ENCODE data around the gene CPED1.
"Not testable (repeated sequence)": the region's sequence is repeated elsewhere in the genome, so short reads cannot be mapped to it uniquely, and the experiment has no call there.

Gene CPED1

DNA sequence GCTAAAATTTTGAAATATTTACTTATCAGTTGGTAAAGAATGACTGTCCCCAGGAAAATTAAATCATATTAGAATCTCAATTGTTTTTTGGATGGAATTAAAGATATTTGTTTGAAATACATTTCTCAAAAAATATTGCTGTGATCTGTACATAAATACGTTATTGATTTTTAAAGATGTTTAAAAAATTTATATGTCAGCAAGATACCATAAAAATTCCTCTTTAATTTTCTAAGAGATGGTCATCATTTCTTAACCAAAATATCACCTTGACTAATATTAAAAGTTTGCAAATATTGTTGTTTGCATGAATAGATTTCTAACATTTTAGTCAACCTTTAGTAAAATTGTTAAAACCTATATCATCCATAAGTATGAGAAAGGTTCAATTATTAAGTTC, 192.8 kb downstream of the CPED1 start:
- no peak for DNase-seq (ENCODE audit: low read depth in 2 of 2)

DNA sequence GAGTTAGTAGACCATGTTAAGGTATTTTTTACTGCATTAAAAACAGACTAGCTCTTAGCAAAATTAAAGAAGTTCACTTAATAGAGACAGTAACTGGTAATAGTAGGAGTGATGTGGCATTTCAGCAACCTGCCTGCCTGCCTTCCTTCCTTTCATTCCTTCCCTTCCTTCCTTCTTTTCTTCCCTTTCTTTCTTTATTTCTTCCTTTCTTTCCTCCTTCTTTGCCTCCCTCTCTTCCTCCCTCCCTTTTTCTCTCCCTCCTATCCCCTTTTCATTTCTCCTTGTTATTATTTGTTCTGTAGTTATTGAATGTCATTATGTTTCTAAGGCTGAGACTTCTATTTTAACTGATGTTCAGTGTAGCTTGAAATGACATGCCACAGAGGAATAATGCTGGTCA, 193.8 kb downstream of the CPED1 start:
- no peak for DNase-seq (ENCODE audit: low read depth in 2 of 2)

DNA sequence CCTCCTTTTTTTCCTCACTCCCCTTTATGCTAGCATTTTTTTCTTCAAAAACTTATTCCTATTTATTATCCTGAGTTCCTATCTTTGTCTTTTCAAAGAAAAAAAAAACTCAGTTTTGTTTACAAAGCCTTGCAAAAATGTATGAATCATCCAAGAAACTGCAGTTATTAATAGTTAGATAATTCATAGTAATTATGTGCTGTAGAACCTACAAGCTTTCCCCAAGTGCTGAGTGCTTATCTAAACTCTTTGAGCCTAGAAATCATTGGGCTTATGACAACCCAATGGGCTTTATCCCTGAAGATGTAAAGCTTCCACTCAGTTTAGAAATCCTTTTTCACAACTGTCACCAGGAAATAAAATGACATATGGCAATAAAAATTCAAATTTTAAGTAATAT, 194.4 kb downstream of the CPED1 start:
- no peak for DNase-seq (ENCODE audit: low read depth in 2 of 2)

DNA sequence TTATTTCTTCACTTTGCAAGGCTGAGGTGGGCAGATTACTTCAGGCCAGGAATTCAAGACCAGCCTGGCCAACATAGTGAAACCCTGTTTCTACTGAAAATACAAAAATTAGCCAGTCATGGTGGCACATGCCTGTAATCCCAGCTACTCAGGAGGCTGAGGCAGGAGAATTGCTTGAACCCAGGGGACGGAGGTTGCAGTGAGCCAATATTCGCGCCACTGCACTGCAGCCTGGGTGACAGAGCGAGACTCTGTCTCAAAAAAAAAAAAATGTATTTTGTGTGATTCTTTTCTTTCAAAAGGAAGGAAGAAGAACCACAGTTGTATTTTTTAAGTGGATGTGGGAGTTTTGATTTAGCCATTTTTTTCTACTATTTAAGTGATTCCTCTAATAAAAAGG, 195.4 kb downstream of the CPED1 start:
- not testable (repeated sequence) for DNase-seq (ENCODE audit: low read depth in 2 of 2)

DNA sequence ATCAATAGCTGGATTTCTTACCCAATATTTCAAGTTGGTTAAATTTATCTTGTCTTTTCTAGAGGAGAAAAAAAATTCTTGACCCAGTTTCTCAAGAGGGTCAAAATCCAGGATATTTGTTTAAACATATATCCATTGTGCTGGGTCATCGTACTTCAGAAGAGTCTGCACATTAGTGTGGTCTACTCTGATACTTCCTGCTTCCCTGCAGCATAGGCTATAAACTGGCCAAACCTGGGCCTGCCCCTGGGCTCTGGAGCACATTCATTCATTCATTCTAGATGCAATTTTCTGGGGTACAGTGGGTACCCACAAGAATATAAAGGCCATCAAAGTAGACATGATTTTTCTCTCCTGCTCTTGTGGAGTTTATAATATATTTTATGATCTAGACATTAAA, 198.2 kb downstream of the CPED1 start:
- no peak for DNase-seq (ENCODE audit: low read depth in 2 of 2)

DNA sequence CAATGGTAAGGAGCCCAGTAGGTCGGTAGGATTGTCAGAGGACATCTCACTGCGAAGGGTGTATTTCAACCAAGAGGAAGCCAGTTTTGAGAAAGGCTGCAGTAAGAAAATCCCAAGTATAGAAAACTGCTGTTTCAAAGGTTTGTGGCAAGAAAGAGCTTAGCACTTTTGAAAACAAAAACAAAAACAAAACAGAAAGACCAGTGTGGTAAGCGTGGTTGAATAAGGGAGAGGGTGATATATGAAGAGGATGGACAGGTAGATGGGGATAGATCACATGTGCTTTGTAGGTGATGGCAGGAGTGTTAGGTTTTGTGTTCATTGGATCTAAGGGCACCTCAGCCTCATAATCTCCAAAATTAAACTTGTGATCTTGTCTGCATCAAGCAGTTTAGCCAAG, 198.7 kb downstream of the CPED1 start:
- DNase-seq (ENCODE audit: low read depth in 2 of 2) = no peak

DNA sequence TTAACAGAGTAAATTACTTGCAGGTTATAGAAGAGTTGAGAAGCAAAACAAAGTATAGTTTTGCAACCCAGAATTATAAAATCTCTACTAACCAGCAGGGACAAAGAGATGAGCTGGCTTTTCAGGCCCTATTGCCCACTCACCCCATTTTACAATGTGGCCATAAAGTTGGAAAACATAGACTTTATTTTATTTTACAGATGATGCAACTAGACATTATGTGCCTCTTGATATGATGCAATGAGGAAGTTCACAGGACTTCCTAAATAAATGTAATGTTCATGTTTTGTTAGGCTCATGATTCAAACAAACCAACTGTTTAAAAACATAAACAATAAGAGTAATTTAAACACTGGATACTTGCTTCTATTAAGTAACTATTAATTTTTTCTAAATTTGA, 199.2 kb downstream of the CPED1 start:
- no peak for DNase-seq (ENCODE audit: low read depth in 2 of 2)

DNA sequence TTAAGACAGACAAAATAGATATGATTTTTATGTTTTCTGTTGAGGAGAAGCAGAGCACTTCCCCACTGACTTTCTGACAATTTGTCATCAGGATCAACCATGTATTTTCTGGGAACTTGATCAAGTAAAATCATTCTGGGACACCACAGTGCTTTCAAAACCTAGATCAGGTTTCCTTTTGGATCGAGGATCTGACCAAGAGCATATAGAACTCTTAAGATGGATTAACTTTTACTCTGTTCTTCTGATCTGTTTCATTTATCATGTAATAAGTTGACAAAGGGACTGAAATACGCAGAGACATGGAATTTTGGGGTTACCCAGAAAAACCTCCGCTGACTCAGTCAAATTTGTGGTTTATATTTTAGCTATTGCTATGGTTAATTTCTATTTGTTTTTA, 204.3 kb downstream of the CPED1 start:
- DNase-seq (ENCODE audit: low read depth in 2 of 2) = no peak

DNA sequence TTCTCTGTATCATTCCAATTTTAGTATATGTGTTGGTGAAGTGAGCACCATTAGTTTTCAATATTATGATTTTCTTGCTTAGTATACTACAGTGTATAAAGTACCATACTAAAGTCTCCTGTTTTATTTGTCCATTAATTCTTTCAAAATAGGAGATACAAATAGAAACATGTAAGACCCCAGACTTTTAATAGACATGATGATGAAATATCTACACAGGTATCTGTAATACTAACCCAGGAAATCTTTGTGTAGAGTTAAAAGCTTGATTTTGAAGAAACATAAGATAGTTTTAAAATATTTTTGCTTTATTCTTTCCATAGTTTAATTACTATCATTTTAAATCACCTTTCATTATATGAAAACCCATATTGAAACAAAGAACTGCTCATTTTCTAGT, 206.5 kb downstream of the CPED1 start:
- no peak for DNase-seq (ENCODE audit: low read depth in 2 of 2)

DNA sequence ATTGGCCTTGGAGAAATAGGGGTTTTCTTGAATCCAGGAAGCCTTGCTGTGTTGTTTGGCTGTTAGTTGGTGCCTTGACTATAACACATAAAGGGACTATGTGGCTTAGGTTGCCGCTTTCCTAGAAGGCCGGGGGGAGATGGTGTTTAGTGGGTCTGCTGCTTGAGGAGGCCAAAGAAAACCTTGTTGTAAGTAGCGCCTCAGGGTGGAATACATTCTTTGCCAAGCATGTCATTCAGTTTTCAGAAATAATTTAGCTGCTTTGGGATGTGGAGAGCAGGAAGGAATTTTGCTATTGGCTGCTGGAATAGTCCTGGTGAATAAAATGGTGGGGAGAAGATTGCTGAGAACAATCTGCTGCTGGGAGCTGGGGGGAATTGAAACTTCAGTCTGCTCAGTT, 207.4 kb downstream of the CPED1 start:
- DNase-seq (ENCODE audit: low read depth in 2 of 2) = no peak

DNA sequence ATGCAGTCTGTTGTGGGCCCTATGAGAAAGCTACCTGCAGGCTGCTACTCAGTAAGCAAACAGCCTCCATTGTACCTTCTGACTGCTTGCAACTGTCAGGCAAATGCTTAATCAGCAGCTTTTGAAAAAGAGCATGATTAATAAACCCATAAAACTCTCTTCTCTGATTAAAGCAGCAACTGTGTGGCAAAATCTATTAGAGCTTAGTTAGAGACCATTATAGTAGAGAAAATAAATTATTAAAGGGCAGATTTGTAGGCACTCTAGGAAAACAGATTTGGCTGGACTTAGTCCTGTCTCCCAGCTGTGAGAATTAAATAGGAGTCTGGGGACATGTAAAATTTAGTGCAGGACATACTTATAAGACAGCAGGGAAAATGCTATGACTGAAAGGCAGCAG, 207.8 kb downstream of the CPED1 start:
- DNase-seq (ENCODE audit: low read depth in 2 of 2) = no peak

DNA sequence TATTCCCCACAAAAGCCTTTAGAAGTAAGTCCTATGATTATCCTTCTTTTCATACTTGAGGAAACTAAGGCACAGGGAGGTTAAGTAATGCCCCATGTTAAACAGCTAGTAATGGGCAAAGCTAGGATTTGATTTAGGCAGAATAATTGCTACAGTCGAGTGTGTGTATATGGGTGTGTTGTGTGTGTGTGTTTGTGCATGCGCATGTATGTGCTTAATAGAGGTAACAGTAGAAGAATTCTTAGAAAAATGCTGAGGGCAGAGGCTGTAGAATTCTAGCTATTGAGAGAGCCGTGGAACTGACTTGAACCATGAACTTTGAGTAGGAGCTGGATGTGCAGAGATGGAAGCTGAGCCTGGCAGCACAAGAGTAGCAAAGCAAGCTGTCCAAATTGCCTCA, 208.9 kb downstream of the CPED1 start:
- DNase-seq (ENCODE audit: low read depth in 2 of 2) = no peak

DNA sequence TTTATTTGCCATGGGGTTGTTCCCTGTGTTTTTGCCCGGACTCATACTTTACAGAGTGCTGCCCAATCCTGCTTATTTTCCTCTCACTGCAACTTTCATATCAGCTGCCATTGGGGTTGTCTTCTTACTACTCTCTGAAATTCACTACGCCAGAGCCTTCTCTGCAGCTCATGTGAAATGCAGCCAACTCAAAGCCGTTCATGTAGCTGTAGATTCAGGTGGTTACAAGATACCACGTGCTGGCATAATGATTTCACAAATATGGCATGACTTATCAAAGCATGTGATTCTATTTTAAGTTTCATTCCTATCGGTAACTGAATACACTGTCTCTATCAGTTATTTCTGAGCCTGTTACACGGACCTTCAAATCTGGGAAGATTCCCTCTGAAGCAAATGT, 210.0 kb downstream of the CPED1 start:
- no peak for DNase-seq (ENCODE audit: low read depth in 2 of 2)

DNA sequence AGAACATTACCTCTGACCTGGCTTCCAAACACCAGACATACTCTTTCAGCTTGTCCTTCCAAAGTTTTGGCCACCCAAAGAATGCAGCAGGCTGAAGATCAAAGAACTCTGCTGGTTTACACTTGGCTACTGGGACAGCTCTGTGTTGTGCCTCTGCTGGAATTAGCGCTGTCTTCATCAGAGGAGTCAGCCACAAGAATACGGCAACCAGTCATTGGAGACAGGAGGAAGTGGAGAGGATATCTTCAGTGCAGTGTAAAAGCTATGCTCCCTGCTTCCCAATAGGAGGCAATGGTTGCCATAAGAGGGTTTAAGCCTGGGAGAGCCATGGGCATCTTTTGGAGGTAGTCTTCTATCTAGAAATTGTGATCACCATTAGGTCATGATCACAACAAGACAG, 213.6 kb downstream of the CPED1 start:
- no peak for DNase-seq (ENCODE audit: low read depth in 2 of 2)

DNA sequence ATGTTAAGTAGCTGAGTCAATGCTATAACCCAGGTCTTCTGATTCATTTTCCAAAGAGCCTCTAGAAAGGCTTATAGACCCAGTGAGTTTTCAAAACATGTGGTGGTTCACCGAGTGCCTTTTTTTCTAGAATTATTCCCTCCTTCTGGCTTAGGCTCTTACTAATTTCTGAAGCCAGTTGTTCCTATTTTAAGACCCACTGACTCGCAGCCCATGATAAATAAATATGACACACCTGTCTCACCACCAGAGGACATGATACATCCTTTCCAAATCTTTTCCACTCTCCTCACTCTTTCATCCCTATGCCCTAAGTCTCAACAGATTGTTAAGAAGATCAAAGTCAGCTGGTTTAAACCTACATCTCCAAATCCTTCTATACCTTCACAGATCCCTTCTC, 214.3 kb downstream of the CPED1 start:
- DNase-seq (ENCODE audit: low read depth in 2 of 2) = no peak

DNA sequence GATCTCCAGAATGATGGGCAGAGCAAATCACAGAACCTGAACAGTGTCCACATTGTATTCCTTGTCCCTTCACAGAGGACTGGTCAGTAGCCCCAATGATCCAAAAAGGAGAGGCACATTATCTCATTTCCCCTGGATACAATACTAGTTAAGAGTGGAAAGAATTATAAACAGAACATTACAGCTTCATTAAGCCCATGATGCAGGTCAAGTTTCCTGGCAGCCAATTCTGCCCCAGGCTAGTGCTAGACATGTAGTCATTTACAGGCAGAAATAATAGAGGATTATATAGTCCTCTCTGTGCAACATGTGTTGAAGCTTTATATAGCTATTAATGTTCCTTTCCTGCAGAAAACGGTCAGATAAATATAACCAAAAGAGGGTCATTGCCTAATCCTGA, 216.0 kb downstream of the CPED1 start:
- DNase-seq (ENCODE audit: low read depth in 2 of 2) = no peak

DNA sequence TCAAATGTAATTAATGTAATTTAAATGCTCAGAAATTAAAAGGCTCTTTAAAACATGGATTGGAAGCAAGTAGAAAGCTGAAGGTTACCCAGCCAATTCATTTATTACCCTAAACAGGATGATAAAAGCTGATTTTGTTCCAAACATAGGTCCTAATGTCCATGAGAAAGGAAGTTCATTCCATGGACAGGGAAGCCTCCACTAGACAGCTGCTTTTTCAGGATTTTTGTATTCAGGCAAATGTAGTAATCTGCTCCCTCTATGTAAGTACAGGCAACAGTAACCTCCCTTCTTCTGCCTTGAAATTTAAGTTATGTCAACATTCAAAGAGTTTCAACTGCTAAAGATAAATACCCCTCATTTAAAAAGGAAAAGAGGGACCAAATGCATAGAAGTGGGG, 217.3 kb downstream of the CPED1 start:
- DNase-seq (ENCODE audit: low read depth in 2 of 2) = no peak

DNA sequence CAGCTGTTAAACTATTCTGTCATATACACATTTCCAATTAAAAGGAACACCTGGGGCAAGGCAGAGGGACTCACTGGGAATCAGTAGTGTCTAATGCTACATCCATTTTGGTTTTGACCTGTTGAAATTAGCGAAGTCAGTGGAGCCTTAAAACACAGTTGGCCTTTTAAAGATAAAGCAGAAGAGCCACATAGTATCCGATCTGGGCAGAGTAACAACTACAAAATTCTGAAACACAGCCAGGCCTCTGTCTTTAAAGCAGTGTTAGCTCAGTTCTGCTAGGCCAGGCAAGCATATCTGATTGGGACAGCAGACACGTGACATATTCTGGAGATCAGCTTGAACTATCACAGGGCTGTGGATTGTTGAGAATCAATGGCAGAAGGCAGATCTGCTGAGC, 222.7 kb downstream of the CPED1 start:
- no peak for DNase-seq (ENCODE audit: low read depth in 2 of 2)

DNA sequence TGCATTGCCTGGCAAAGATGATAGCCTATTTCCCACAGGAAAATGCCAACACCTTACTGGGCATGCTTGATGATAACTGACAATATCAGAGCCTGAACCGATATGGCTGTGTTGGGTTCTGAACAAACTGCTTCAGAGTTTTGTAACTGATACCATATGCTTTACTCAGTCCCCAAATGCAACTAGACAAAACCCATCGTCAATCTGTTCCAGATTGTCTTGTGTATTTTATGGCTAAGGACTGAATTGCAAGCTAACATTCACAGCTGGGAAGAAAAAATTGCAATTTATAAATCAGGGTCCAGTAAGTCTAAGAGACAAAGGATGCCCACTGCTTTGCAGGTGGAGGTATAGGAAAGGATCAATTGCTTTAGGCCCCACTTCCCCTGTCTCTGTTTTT, 223.5 kb downstream of the CPED1 start:
- no peak for DNase-seq (ENCODE audit: low read depth in 2 of 2)

DNA sequence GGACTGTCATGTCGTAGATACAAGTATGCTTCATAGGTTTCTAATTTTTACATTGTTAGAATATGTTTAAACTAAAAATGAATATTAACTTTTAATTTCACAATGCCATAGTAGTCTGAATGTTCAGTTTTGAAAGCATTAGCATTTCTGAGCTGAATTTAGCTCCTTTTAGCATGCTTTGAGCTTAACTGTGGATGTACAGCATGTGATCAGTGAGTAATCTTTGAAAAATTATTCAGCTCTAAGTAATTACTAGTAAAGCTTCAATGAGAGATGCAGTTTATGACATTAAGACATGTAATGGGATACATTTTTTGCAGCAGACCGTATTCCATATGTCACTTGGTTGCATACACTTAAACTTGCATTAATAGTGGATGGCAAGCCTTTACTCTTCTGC, 226.1 kb downstream of the CPED1 start:
- no peak for DNase-seq (ENCODE audit: low read depth in 2 of 2)

DNA sequence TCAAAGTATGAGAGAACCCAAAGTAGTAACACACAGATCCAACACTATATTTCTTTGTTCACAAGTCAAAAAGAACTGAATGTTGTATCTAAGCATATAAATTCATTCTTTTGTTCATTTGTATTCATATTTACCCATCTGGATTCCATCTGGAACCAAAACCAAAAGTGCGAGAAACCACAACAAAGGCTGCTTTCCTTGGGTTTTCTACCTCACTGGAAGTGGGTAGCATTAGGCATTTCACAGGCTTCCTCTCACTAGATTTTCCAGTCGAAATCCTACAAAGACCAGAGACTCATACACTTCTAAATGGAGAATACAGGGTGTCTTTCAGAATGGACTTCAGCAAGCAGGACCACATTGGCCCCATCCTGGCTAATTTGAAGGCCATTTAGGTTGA, 230.5 kb downstream of the CPED1 start:
- no peak for DNase-seq (ENCODE audit: low read depth in 2 of 2)

DNA sequence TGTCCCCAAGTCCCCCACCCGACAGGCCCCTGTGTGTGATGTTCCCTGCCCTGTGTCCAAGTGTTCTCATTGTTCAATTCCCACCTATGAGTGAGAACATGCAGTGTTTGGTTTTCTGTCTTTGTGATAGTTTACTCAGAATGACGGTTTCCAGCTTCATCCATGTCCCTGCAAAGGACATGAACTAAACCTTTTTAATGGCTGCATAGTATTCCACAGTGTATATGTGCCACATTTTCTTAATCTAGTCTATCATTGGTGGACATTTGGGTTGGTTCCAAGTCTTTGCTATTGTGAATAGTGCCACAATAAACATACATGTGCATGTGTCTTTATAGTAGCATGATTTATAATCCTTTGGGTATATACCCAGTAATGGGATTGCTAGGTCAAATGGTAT, 232.6 kb downstream of the CPED1 start:
- DNase-seq (ENCODE audit: low read depth in 2 of 2) = not testable (repeated sequence)

DNA sequence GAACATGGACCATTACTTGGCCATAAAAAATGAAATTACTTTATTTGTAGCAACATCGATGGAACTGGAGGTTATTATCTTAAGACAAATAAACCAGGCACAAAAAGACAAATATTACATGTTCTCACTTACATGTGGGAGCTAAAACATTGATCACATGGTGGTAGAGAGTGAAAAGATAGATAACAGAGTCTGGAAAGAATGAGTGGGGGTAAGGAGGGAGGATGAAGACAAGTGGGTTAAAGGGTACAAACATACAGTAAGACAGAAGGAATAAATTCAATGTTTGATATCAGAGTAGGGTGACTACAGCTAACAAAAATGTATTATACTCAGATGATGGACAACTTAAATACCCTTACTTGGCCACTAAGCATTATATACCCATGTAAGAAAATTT, 240.3 kb downstream of the CPED1 start:
- no peak for DNase-seq (ENCODE audit: low read depth in 2 of 2)

DNA sequence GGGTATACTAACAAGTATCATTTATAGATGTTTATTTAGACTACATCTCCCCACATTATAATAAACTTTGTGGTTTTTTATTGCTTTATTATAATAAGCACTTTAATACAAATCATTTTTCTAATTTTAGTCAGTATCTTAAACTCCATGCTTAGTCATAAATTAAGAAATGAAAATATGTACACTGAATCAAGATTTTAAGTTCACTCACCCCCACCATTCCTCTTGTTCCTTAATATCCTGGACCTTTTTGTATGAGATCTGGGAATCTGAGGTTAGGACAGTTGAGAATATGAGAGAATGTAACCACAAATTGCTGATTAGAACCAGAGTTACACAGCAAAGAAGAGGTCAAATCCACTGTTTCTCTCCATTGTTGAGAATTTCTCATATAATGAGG, 246.7 kb downstream of the CPED1 start:
- DNase-seq (ENCODE audit: low read depth in 2 of 2) = no peak

DNA sequence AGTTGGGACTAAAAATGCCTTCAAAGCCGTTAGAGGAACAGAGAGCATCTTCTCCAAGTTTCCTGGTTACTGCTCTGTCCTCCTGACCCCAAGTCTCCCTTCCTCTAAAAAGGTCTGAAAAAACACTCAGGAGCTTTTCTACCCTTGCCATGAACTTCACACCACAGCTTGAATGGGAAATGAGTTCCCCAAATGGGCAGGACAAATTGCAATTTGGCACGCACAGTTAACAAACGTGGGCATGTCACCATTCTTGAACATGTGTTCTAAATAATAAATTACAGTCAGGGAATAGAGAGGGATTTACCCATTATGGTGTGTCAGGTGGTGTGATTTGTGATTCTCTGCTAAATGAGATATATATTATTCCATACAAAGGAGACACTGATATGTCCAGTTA, 249.1 kb downstream of the CPED1 start:
- no peak for DNase-seq (ENCODE audit: low read depth in 2 of 2)
